Gastrocnemius medialis (tissue), 4 donors: ENCODE data around the gene EME1. TPM values are rescaled to one million over a fixed set of nuclear protein-coding genes. Genes with fewer than 3 reads are reported as not detected.

Experiments used
- ATAC-seq, 2 donors: fragments of 150-250 bp; one replicate each; pipeline ENCODE4 v1.9.1; 2016
- DNase-seq, 2 donors: peaks; one replicate each; pipeline ENCODE4 v3.0.0-alpha.2; 2019
- H3K27ac ChIP-seq, 4 donors: fragments of 200-600 bp; sonication (generic); 1 replicate in 1 of 4; 2 replicates in 3 of 4; pipeline ENCODE4 v1.5.1; 2016 to 2018; ENCODE audit warnings: mild to moderate bottlenecking in 2 of 4, moderate library complexity in 1 of 4
- H3K27me3 ChIP-seq, 3 donors: fragments of 200-600 bp; sonication (generic) in 2 of 3; 1 replicate in 1 of 3; 2 replicates in 2 of 3; pipeline versions ENCODE4 v1.5.1 to v1.6.0; 2016 to 2019; ENCODE audit warnings: mild to moderate bottlenecking in 1 of 3, moderate library complexity in 1 of 3
- H3K36me3 ChIP-seq, 2 donors: fragments of 200-600 bp; sonication (generic) in 1 of 2; one replicate each; pipeline ENCODE4 v1.5.1; 2017 to 2018
- H3K4me1 ChIP-seq, 2 donors: fragments of 200-600 bp; sonication (generic) in 1 of 2; one replicate each; pipeline ENCODE4 v1.5.1; 2016 to 2017; ENCODE audit warnings: mild to moderate bottlenecking in 2 of 2
- H3K4me3 ChIP-seq, 4 donors: fragments of 200-600 bp; sonication (generic) in 3 of 4; 1 replicate in 1 of 4; 2 replicates in 3 of 4; pipeline ENCODE4 v1.5.1; 2016 to 2019; ENCODE audit warnings: mild to moderate bottlenecking in 2 of 4
- H3K9me3 ChIP-seq, 3 donors: fragments of 200-600 bp; sonication (generic) in 2 of 3; 1 replicate in 1 of 3; 2 replicates in 2 of 3; pipeline ENCODE4 v1.5.1; 2016 to 2019
- CTCF ChIP-seq, 5 experiments: fragments of 450-650 bp in 3 of 5; fragments of 200-600 bp in 2 of 5; sonication (generic) in 2 of 5; IDR thresholded peaks in 4 of 5; conservative IDR thresholded peaks in 1 of 5; 1 replicate in 4 of 5; 2 replicates in 1 of 5; pipeline ENCODE4 v1.5.1; 2016 to 2019; ENCODE audit warnings: antibody characterized with exemption in 5 of 5, mild to moderate bottlenecking in 3 of 5, moderate library complexity in 3 of 5
- POLR2A ChIP-seq, 2 donors: fragments of 450-650 bp; IDR thresholded peaks; one replicate each; pipeline ENCODE4 v1.6.1; 2017; ENCODE audit warnings: antibody characterized with exemption in 2 of 2, mild to moderate bottlenecking in 2 of 2, moderate library complexity in 2 of 2
- in situ Hi-C, 4 donors: fragments of 200-750 bp; cut with MboI; loops; one replicate each; pipeline versions ENCODE4 v1.15.0 to v1.8.0; 2017; ENCODE audit warnings: low sequenced_read_pairs in 4 of 4
- intact Hi-C: fragments of 100-400 bp; cut with DNase I; formaldehyde crosslinking; loops from one replicate; pipeline ENCODE4 v1.15.1; 2023; ENCODE audit warnings: low total_unique reads
- total RNA-seq, 4 donors: library from RNA; depleted of rRNA; stranded (reverse); fragments of >200 nt; gene quantifications; one replicate each; pipeline versions ENCODE4 v1.1.0 to v1.2.3, GENCODE V29; 2016

EME1 gene
- total RNA-seq, 4 donors from 2014 or later = 0.82 to 0.95 TPM; not detected in 2

GRCh38 chr17:50356892-50357510 lies 16.0 kb upstream of the EME1 start:
- in situ Hi-C loops = no loop called here
- peaks cover 0 to 43% of the 10 kb centered on the region in 2 donors for H3K36me3 ChIP-seq
- DNase-seq = peak in 1 of 2 donors; percentile 6

GRCh38 chr17:50358177-50358576 lies 14.9 kb upstream of the EME1 start:
- Histone ChIP-seq H3K4me1 (peaks cover 0 to 5% of the 10 kb centered on the region in 2 donors), H3K4me3 (no peak overlapping the region), H3K36me3 (peaks cover 0 to 43% of the 10 kb centered on the region in 2 donors), H3K27me3 (no peaks in the 10 kb centered on the region), H3K27ac (no peak overlapping the region), H3K9me3 (no peaks in the 10 kb centered on the region)
- ATAC-seq (no peak), DNase-seq (peak in 1 of 2 donors; percentile 5)
- TF ChIP-seq POLR2A (IDR thresholded peaks at IDR 0.05) (no peak), CTCF (IDR thresholded peaks at IDR 0.05 in 4 of 5, conservative IDR thresholded peaks at IDR 0.05 in 1 of 5) (no peak)
- in situ Hi-C loops (no loop called here), intact Hi-C loops (no loop called here)

More at GRCh38 chr17:50356892-50357510, 16.0 kb upstream of the EME1 start:
- no peaks in the 10 kb centered on the region for H3K27me3 ChIP-seq
- no peak for TF ChIP-seq CTCF (IDR thresholded peaks at IDR 0.05 in 4 of 5, conservative IDR thresholded peaks at IDR 0.05 in 1 of 5)
- TF ChIP-seq POLR2A (IDR thresholded peaks at IDR 0.05) = no peak
- no peak overlapping the region for H3K4me3 ChIP-seq
- no peaks in the 10 kb centered on the region for H3K4me1 ChIP-seq
- no peaks in the 10 kb centered on the region for H3K9me3 ChIP-seq
- ATAC-seq = no peak
- H3K27ac ChIP-seq = no peak overlapping the region
- intact Hi-C loops = no loop called here

GRCh38 chr17:50359005-50359699 lies 13.9 kb upstream of the EME1 start:
- Histone ChIP-seq H3K9me3 (no peaks in the 10 kb centered on the region), H3K27me3 (no peaks in the 10 kb centered on the region), H3K27ac (no peak overlapping the region), H3K4me1 (peaks cover 0 to 5% of the 10 kb centered on the region in 2 donors), H3K4me3 (no peak overlapping the region), H3K36me3 (peaks cover 0 to 43% of the 10 kb centered on the region in 2 donors)
- no peak for TF ChIP-seq POLR2A (IDR thresholded peaks at IDR 0.05)
- TF ChIP-seq CTCF (IDR thresholded peaks at IDR 0.05 in 4 of 5, conservative IDR thresholded peaks at IDR 0.05 in 1 of 5) = no peak
- DNase-seq = no peak
- ATAC-seq = no peak
- in situ Hi-C loops = no loop called here
- intact Hi-C loops = no loop called here

GRCh38 chr17:50359998-50360461 lies 13.0 kb upstream of the EME1 start:
- H3K4me1 ChIP-seq = peaks cover 0 to 5% of the 10 kb centered on the region in 2 donors
- DNase-seq = no peak
- no peaks in the 10 kb centered on the region for H3K9me3 ChIP-seq
- intact Hi-C loops = loop anchor here (5.0 kb wide), 1 partner anchor 122 kb away; no protein-coding TSS in a partner anchor
- H3K27ac ChIP-seq = no peak overlapping the region
- no peak overlapping the region for H3K4me3 ChIP-seq
- TF ChIP-seq POLR2A (IDR thresholded peaks at IDR 0.05) = no peak
- no peak for TF ChIP-seq CTCF (IDR thresholded peaks at IDR 0.05 in 4 of 5, conservative IDR thresholded peaks at IDR 0.05 in 1 of 5)
- peaks cover 0 to 36% of the 10 kb centered on the region in 2 donors for H3K36me3 ChIP-seq
- in situ Hi-C loops = loop anchor here in 1 of 4 donors (5.0 kb wide), 1 partner anchor 127 kb away; no protein-coding TSS in a partner anchor
- no peak for ATAC-seq
- H3K27me3 ChIP-seq = no peaks in the 10 kb centered on the region
